ENCODE data around the gene CDH13. TPM values are rescaled to one million over a fixed set of nuclear protein-coding genes. Genes with fewer than 3 reads are reported as not detected.

CDH13 gene
- total RNA-seq, 1 experiment from 2014 or later = 2.1 TPM

DNA sequence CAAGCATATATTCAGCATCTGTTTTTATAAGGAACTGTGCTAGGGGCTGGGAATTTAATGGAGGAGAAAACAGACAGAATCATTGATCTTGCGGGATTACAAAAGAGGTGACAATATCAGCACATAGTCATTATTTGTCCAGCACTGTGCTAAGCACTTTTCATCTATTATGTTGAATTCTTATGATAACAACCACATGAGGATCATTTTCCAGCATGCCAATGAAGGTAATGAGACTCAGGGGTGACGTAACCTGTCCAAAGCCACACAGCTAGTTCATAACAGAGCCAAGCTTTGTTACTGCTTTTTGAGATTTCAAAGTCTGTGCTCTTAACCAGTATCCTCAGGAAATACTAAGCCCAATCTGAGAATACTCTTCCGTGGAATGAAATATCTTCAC is 503.3 kb downstream of the CDH13 start:
- TF ChIP-seq EZH2 (IDR thresholded peaks at IDR 0.05; ENCODE audit: borderline replicate concordance, low read depth, low read length, poor library complexity, severe bottlenecking) = no peak
- TF ChIP-seq, protein P1, sequence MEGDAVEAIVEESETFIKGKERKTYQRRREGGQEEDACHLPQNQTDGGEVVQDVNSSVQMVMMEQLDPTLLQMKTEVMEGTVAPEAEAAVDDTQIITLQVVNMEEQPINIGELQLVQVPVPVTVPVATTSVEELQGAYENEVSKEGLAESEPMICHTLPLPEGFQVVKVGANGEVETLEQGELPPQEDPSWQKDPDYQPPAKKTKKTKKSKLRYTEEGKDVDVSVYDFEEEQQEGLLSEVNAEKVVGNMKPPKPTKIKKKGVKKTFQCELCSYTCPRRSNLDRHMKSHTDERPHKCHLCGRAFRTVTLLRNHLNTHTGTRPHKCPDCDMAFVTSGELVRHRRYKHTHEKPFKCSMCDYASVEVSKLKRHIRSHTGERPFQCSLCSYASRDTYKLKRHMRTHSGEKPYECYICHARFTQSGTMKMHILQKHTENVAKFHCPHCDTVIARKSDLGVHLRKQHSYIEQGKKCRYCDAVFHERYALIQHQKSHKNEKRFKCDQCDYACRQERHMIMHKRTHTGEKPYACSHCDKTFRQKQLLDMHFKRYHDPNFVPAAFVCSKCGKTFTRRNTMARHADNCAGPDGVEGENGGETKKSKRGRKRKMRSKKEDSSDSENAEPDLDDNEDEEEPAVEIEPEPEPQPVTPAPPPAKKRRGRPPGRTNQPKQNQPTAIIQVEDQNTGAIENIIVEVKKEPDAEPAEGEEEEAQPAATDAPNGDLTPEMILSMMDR (conservative IDR thresholded peaks at IDR 0.05; ENCODE audit: low read depth, low read length) = no peak
- H3K27me3 ChIP-seq (replicated peaks; ENCODE audit: insufficient read depth, low read depth, low read length, poor library complexity) = peaks cover 6% of the 10 kb centered on the region
- no peaks in the 10 kb centered on the region for H3K36me3 ChIP-seq (ENCODE audit: insufficient read depth, low read length, poor library complexity, severe bottlenecking)
- DNase-seq (ENCODE audit: low spot score) = no peak
- POLR2A ChIA-PET (ENCODE audit: low non-redundant PET) = no interaction called here
- BruUV-seq (replicated peaks) = no TSS peak
- no peak overlapping the region for H3K4me3 ChIP-seq (ENCODE audit: low read depth, low read length, poor library complexity, severe bottlenecking)
- no peak overlapping the region for H3K27ac ChIP-seq (ENCODE audit: low read depth, low read length, poor library complexity, severe bottlenecking)
- no peaks in the 10 kb centered on the region for H3K4me1 ChIP-seq (ENCODE audit: insufficient read depth, low read length, poor library complexity, severe bottlenecking)
- CTCF ChIA-PET = no interaction called here
- intact Hi-C loops (cut with micrococcal nuclease; ENCODE audit: unreplicated experiment) = no loop called here
- peaks cover 12% of the 10 kb centered on the region for H3K9me3 ChIP-seq (ENCODE audit: low read depth, low read length, poor library complexity, severe bottlenecking)

- no peak overlapping the region for H3K27ac ChIP-seq (ENCODE audit: low read depth, low read length, poor library complexity, severe bottlenecking)
- no peak for DNase-seq (ENCODE audit: low spot score)
- no TSS peak for BruUV-seq (replicated peaks)
- H3K36me3 ChIP-seq (ENCODE audit: insufficient read depth, low read length, poor library complexity, severe bottlenecking) = no peaks in the 10 kb centered on the region
- no peak overlapping the region for H3K4me3 ChIP-seq (ENCODE audit: low read depth, low read length, poor library complexity, severe bottlenecking)
- H3K27me3 ChIP-seq (replicated peaks; ENCODE audit: insufficient read depth, low read depth, low read length, poor library complexity) = peaks cover 18% of the 10 kb centered on the region
- ChIA-PET CTCF (no interaction called here), POLR2A (ENCODE audit: low non-redundant PET) (no interaction called here)
- H3K9me3 ChIP-seq (ENCODE audit: low read depth, low read length, poor library complexity, severe bottlenecking) = no peaks in the 10 kb centered on the region
- no peaks in the 10 kb centered on the region for H3K4me1 ChIP-seq (ENCODE audit: insufficient read depth, low read length, poor library complexity, severe bottlenecking)
- no peak for TF ChIP-seq EZH2 (IDR thresholded peaks at IDR 0.05; ENCODE audit: borderline replicate concordance, low read depth, low read length, poor library complexity, severe bottlenecking)
- TF ChIP-seq, protein P1 (conservative IDR thresholded peaks at IDR 0.05; ENCODE audit: low read depth, low read length) = no peak
- intact Hi-C loops (cut with micrococcal nuclease; ENCODE audit: unreplicated experiment) = no loop called here
Measured at GRCh38 chr16:83134638-83135037, 507.9 kb downstream of the CDH13 start.

DNA sequence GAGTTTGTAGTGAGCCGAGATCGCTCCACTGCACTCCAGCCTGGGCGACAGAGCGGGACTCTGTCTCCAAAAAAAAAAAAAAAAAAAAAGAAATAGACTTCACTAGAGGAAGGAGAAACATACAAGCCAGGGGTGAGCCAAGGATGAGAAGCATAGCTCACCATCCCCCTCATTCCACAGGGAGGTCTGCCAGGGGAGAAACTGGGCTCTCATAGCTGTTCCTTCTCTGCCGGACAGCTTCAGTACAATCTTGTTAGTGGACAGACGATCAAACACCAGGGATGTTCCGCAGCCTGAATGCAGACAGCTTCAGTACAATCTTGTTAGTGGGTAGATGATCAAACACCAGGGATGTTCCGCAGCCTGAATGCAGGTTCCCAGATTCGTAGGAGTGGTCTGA is 509.6 kb downstream of the CDH13 start:
- H3K4me3 ChIP-seq (ENCODE audit: low read depth, low read length, poor library complexity, severe bottlenecking) = no peak overlapping the region
- no peaks in the 10 kb centered on the region for H3K9me3 ChIP-seq (ENCODE audit: low read depth, low read length, poor library complexity, severe bottlenecking)
- CTCF ChIA-PET = no interaction called here
- DNase-seq (ENCODE audit: low spot score) = no peak
- no TSS peak for BruUV-seq (replicated peaks)
- no peak overlapping the region for H3K27ac ChIP-seq (ENCODE audit: low read depth, low read length, poor library complexity, severe bottlenecking)
- peaks cover 12% of the 10 kb centered on the region for H3K27me3 ChIP-seq (replicated peaks; ENCODE audit: insufficient read depth, low read depth, low read length, poor library complexity)
- no peaks in the 10 kb centered on the region for H3K4me1 ChIP-seq (ENCODE audit: insufficient read depth, low read length, poor library complexity, severe bottlenecking)
- H3K36me3 ChIP-seq (ENCODE audit: insufficient read depth, low read length, poor library complexity, severe bottlenecking) = no peaks in the 10 kb centered on the region
- TF ChIP-seq EZH2 (IDR thresholded peaks at IDR 0.05; ENCODE audit: borderline replicate concordance, low read depth, low read length, poor library complexity, severe bottlenecking) = no peak
- TF ChIP-seq, protein P1 (conservative IDR thresholded peaks at IDR 0.05; ENCODE audit: low read depth, low read length) = no peak
- intact Hi-C loops (cut with micrococcal nuclease; ENCODE audit: unreplicated experiment) = no loop called here
- POLR2A ChIA-PET (ENCODE audit: low non-redundant PET) = no interaction called here

Data from A673 (cell line).